ENCODE data around the gene LSM12. TPM values are rescaled to one million over a fixed set of nuclear protein-coding genes. Genes with fewer than 3 reads are reported as not detected.

Gene LSM12
- total RNA-seq, 1 donor from 2014 or later: 39.1 TPM

- intact Hi-C loops (cut with DNase I): no loop called here
- H3K36me3 ChIP-seq: peaks cover 69% of the 10 kb centered on the region
- no peak for DNase-seq
Measured at GRCh38 chr17:44092051-44092450, 25.6 kb upstream of the LSM12 start.

DNA sequence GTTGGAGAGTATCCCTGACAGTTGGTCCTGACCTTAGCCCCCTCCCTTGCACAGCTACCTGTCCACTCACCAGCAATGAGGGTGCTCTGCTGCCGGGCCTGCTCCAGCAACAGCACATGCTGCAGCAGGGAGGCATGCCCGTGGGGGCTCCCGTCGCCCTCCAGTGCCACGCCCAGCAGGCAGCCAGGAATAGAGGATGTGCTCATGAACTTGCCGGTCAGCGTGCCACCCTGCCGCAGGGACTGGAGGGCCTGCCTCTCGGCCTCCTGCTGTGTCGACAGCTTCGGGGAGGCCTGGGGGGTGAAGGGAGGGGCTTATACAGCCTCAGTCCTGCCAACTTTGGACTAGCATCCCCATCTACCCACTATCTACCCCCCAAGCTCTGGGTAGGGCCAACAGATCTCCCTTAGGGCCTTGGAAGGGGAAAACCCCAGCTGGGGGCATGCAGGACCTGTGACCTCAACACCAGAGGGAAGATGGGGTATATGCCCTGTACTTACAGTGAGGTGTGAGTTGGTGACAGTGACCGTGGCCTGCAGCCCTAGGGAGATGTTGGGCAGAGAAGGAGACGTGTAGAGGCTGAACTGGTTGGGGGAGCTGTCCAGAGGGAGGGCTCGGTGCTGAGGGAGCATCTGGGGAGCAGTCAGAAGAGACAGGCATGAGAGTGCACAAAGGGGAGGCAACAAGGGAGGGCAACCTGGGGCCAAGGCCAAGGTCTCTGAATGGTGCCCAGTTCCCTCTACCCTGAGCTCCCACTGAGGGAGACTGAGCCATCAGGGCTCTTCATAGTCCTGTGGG is 24.9 kb upstream of the LSM12 start:
- H3K36me3 ChIP-seq: peaks cover 74% of the 10 kb centered on the region
- intact Hi-C loops (cut with DNase I): no loop called here
- H3K27me3 ChIP-seq (ENCODE audit: low read depth): no peaks in the 10 kb centered on the region

More at GRCh38 chr17:44092051-44092450, 25.6 kb upstream of the LSM12 start:
- TF ChIP-seq, protein P1, sequence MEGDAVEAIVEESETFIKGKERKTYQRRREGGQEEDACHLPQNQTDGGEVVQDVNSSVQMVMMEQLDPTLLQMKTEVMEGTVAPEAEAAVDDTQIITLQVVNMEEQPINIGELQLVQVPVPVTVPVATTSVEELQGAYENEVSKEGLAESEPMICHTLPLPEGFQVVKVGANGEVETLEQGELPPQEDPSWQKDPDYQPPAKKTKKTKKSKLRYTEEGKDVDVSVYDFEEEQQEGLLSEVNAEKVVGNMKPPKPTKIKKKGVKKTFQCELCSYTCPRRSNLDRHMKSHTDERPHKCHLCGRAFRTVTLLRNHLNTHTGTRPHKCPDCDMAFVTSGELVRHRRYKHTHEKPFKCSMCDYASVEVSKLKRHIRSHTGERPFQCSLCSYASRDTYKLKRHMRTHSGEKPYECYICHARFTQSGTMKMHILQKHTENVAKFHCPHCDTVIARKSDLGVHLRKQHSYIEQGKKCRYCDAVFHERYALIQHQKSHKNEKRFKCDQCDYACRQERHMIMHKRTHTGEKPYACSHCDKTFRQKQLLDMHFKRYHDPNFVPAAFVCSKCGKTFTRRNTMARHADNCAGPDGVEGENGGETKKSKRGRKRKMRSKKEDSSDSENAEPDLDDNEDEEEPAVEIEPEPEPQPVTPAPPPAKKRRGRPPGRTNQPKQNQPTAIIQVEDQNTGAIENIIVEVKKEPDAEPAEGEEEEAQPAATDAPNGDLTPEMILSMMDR (IDR thresholded peaks at IDR 0.05): no peak
- H3K4me1 ChIP-seq: peaks cover 25% of the 10 kb centered on the region
- H3K9me3 ChIP-seq: no peaks in the 10 kb centered on the region
- no peak overlapping the region for H3K27ac ChIP-seq
- ATAC-seq: no peak
- H3K4me3 ChIP-seq: no peak overlapping the region
- H3K27me3 ChIP-seq (ENCODE audit: low read depth): no peaks in the 10 kb centered on the region

DNA sequence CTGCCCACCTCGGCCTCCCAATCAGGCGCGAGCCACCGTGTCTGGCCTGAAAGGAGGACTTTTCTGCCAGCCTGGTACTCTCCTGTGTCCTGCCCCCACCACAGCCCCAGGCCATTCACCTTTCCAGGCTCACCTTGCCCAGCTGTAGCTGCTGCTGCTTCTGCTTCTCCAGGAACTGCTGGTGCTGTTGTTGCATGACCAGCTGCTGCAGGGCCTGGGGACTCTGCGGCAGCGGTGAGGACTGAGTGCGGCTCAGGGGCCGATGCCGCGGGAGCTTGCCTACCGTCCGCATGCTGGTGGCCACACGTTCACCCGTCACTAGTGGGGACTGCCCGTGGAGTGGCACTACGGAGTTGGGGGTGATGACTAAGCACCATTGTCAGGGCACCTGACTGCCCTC is 21.8 kb upstream of the LSM12 start:
- Histone ChIP-seq H3K9me3 (no peaks in the 10 kb centered on the region), H3K27ac (no peak overlapping the region), H3K4me3 (no peak overlapping the region), H3K36me3 (peaks cover 97% of the 10 kb centered on the region), H3K27me3 (ENCODE audit: low read depth) (no peaks in the 10 kb centered on the region), H3K4me1 (no peaks in the 10 kb centered on the region)
- ATAC-seq (no peak), DNase-seq (no peak)
- TF ChIP-seq, protein P1 (IDR thresholded peaks at IDR 0.05): no peak
- intact Hi-C loops (cut with DNase I): no loop called here

More for the DNA sequence above, 24.9 kb upstream of the LSM12 start:
- H3K4me1 ChIP-seq: peaks cover 18% of the 10 kb centered on the region
- H3K9me3 ChIP-seq: no peaks in the 10 kb centered on the region
- TF ChIP-seq, protein P1 (IDR thresholded peaks at IDR 0.05): no peak
- no peak for DNase-seq
- no peak overlapping the region for H3K27ac ChIP-seq
- no peak overlapping the region for H3K4me3 ChIP-seq
- ATAC-seq: no peak

DNA sequence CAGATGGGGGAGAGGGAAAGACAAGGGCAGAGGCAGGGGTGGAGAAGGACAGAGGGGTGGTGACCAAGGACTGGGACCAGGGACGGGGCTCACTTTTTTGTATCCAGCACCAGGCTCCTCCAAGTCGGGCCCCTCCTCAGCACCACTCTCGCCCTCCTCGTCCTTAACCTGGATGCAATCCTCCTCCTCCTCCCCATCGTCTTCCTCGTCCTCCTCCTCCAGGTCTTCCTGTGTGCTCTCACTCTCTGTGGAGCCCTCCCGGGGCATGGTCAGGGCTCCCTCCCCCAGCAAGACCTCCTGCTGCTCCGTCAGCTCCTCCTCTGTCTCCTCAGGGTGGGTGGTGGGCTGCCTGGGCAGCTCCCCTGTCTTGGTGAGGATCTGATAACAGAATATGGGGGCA is 20.8 kb upstream of the LSM12 start:
- ATAC-seq: no peak
- TF ChIP-seq, protein P1 (IDR thresholded peaks at IDR 0.05): no peak
- no peak for DNase-seq
- Histone ChIP-seq H3K9me3 (no peaks in the 10 kb centered on the region), H3K4me3 (no peak overlapping the region), H3K36me3 (peaks cover 97% of the 10 kb centered on the region), H3K27ac (no peak overlapping the region), H3K4me1 (no peaks in the 10 kb centered on the region), H3K27me3 (ENCODE audit: low read depth) (no peaks in the 10 kb centered on the region)
- intact Hi-C loops (cut with DNase I): no loop called here

DNA sequence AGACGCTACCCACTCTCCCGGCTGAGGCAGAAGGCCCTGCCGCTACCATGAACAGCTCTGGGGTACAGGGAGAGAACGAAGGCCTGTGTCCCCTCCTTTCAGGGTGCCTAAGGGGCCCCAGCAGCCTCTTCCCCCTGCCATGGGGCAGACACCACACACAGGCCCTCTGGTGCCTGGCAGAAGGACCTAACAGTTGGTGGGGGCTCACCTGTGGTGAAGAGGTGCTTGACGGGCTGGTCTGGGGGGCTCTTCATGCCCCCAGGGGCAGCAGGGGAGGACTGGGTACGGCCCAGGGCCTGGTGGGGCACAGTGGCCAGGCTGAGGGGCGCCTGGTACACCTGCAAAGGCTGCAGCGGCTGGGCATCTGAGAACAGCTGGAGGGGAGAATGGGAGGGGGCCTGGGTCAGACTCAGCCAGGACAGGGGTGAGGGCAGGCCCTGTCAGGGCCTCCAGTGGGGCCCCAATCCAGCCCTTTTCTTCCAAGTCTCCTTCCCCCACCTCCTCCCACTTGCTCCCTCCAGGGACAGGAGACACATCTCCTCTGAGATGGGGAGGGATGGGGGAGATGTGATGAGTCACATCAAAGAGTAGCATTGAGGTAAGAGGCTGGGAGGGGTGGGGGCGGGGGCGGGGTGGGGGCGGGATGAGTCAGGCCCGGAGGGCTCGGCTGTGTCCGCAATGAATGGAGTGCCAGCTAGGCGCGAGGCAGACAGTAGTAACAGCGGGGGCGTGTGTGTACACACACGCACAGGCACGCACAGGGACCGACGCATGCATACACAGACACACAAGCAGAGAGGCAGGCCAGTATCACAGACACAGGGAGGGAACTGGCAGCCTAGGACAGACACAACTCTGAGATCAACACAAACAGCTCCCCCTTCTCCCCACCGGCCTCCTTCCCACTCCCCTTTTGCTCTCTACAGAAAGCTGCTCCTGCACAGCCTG is 20.2 kb upstream of the LSM12 start:
- no peak for DNase-seq
- intact Hi-C loops (cut with DNase I): no loop called here
- ATAC-seq: peak; percentile 22 to 31
- Histone ChIP-seq H3K27ac (no peak overlapping the region), H3K4me1 (no peaks in the 10 kb centered on the region), H3K9me3 (no peaks in the 10 kb centered on the region), H3K36me3 (peaks cover 97% of the 10 kb centered on the region), H3K4me3 (no peak overlapping the region), H3K27me3 (ENCODE audit: low read depth) (no peaks in the 10 kb centered on the region)
- TF ChIP-seq, protein P1 (IDR thresholded peaks at IDR 0.05): no peak
